Adrenal gland (tissue), 19 donors: ENCODE measurements around the gene JADE3. TPM values are rescaled to one million over a fixed set of nuclear protein-coding genes. Genes with fewer than 3 reads are reported as not detected.

Experiments
- DNase-seq, 7 donors: peaks; one replicate each; pipeline ENCODE4 v3.0.0-alpha.2; 2019 to 2020
- H3K27ac ChIP-seq, 5 donors: fragments of 200-600 bp; sonication (generic) in 4 of 5; 1 replicate in 3 of 5; 2 replicates in 2 of 5; pipeline versions ENCODE4 v1.5.1 to v1.8.0; 2016 to 2020; ENCODE audit warnings: mild to moderate bottlenecking in 1 of 5
- H3K27me3 ChIP-seq: fragments of 200-600 bp; 2 replicates; pipeline ENCODE4 v1.8.0; 2021
- H3K36me3 ChIP-seq, 2 donors: fragments of 200-600 bp; replicated peaks in 1 of 2; 1 replicate in 1 of 2; 2 replicates in 1 of 2; pipeline versions ENCODE4 v1.5.1 to v1.8.0; 2018 to 2022
- H3K4me1 ChIP-seq, 2 donors: fragments of 200-600 bp; replicated peaks in 1 of 2; 1 replicate in 1 of 2; 2 replicates in 1 of 2; pipeline versions ENCODE4 v1.5.1 to v1.8.0; 2018 to 2021
- H3K4me3 ChIP-seq, 4 donors: fragments of 200-600 bp; sonication (generic) in 3 of 4; one replicate each; pipeline ENCODE4 v1.5.1; 2016 to 2018
- H3K9me3 ChIP-seq, 3 donors: fragments of 200-600 bp; sonication (generic) in 1 of 3; replicated peaks in 1 of 3; 1 replicate in 2 of 3; 2 replicates in 1 of 3; pipeline versions ENCODE4 v1.5.1 to v1.8.0; 2016 to 2021
- POLR2A ChIP-seq, 2 donors: fragments of 450-650 bp; IDR thresholded peaks; one replicate each; pipeline ENCODE4 v1.6.1; 2017; ENCODE audit warnings: antibody characterized with exemption in 2 of 2, mild to moderate bottlenecking in 2 of 2, moderate library complexity in 1 of 2
- WGBS, 4 donors: extraction: QIAGEN DNeasy Blood & Tissue Kit in 2 of 4; methylation state at CpG; one replicate each; pipeline versions ENCODE4 v1.1.5 to v1.1.7; 2013 to 2017; 5-methylcytosine and 5-hydroxymethylcytosine counted together
- intact Hi-C, 2 donors: fragments of 100-400 bp; cut with DNase I; formaldehyde crosslinking; loops; one replicate each; pipeline versions ENCODE4 v1.14.1 to v1.15.0; 2022 to 2023
- long read RNA-seq, 10 donors: library from polyadenylated mRNA in 3 of 10; unstranded in 2 of 10; stranded (forward) in 1 of 10; transcript quantifications; one replicate each; pipeline ENCODE4 v2.0.0 and lab custom pipeline, GENCODE V29; 2021 to 2026
- polyA plus RNA-seq, 3 donors: library from polyadenylated mRNA; stranded (reverse); fragments of 200-250 nt in 2 of 3; fragments of 350-450 nt in 1 of 3; fragmentation: Illumina TruSeq in 1 of 3; extraction: RNeasy Lipid Tissue Mini Kit (QIAGEN cat#74804) in 1 of 3; gene quantifications; one replicate each; pipeline ENCODE4 v1.2.3, GENCODE V29; 2013 to 2014
- total RNA-seq, 9 donors: library from RNA; depleted of rRNA in 4 of 9; stranded (reverse); fragments of >200 nt in 4 of 9; fragments of 120-200 nt in 1 of 9; fragmentation: NEBNext Ultra II Directional in 1 of 9; extraction: Animal tissue kit (Norgen Biotek cat#: 25700) in 1 of 9; gene quantifications; one replicate each; pipeline versions ENCODE4 v1.1.0 to v1.2.4, GENCODE V29; 2013 to 2023
- TF ChIP-seq, protein P1 (sequence below), 6 experiments: fragments of 450-650 bp in 4 of 6; fragments of 200-600 bp in 2 of 6; sonication (generic) in 1 of 6; IDR thresholded peaks; 1 replicate in 5 of 6; 2 replicates in 1 of 6; pipeline versions ENCODE4 v1.5.1 to v1.8.0; 2016 to 2021; ENCODE audit warnings: antibody characterized with exemption in 6 of 6, mild to moderate bottlenecking in 2 of 6, moderate library complexity in 1 of 6
- donor health status: healthy with polysubstance abuse.
- donor health status: Bipolar disorder and iron deficiency.
- donor health status: DM: yes; HTN: yes; CAD: no.
- donor health status: DM: no; HTN: no; CAD: no.
- donor health status: DM: no; HTN: no; CAD: no.
- donor health status: DM: yes; HTN: yes; CAD: no.

JADE3 gene
- total RNA-seq (10 to 100 TPM; 15.7 to 39.5 (median 19.2) TPM), polyA plus RNA-seq (10 to 100 TPM in 1 of 3 donors, 1 to 10 TPM in 2; 2.8 to 26.9 (median 5.9) TPM)
- long read RNA-seq, donor 1, full-length matches to known transcripts, result 2 of 2 reads
- long read RNA-seq, donor 1, partial matches to known transcripts, result 0 of 2 reads
- long read RNA-seq, donor 1, other reads (novel, unspliced or antisense), result 0 of 2 reads
- long read RNA-seq, donor 2, full-length matches to known transcripts, result 5 of 5 reads
- long read RNA-seq, donor 2, partial matches to known transcripts, result 0 of 5 reads
- long read RNA-seq, donor 2, other reads (novel, unspliced or antisense), result 0 of 5 reads
- long read RNA-seq, donor 3, result 0 reads
- long read RNA-seq, donor 4, partial matches to known transcripts, result 0 of 3 reads
- long read RNA-seq, donor 4, other reads (novel, unspliced or antisense), result 3 of 3 reads
- long read RNA-seq, donor 5, full-length matches to known transcripts, result 7 of 9 reads
- long read RNA-seq, donor 5, partial matches to known transcripts, result 0 of 9 reads
- long read RNA-seq, donor 5, other reads (novel, unspliced or antisense), result 2 of 9 reads
- long read RNA-seq, donor 6, full-length matches to known transcripts, result 1 of 2 reads
- long read RNA-seq, donor 6, partial matches to known transcripts, result 0 of 2 reads
- long read RNA-seq, donor 6, other reads (novel, unspliced or antisense), result 1 of 2 reads
- long read RNA-seq, donor 7, result 0 reads
- long read RNA-seq, donor 8, full-length matches to known transcripts, result 3 of 3 reads
- long read RNA-seq, donor 8, partial matches to known transcripts, result 0 of 3 reads
- long read RNA-seq, donor 8, other reads (novel, unspliced or antisense), result 0 of 3 reads
- long read RNA-seq, donor 9, result 0 reads
- long read RNA-seq, donor 10, full-length matches to known transcripts, result 1 of 1 reads
- long read RNA-seq, donor 10, partial matches to known transcripts, result 0 of 1 reads
- long read RNA-seq, donor 10, other reads (novel, unspliced or antisense), result 0 of 1 reads

DNA sequence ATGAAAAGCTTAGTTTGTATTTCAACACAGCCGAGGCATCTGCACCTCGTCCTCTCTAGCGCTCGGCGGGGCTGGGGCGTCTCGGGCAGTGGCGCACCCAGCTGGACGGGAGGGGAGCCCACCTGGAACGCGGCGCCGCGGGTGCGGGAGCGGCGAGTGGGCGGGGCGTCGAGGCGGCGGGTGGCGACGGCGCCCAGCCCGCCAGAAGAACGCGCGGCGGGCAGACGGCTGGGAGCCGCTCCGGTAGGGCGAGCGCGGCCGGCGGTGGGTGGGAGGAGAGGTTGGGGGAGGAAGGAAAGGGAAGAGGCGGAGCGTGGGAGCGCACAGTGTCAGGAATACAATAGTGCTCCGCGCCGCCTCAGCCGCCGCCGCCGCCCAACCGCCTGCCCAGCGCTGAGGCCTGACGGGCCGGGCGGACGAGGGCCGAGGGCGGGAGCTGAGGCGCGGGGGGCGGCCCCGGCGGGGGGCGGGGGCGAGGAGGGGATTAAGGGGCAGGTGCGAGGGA, at the start of gene JADE3:
Gene JADE3 (plus strand): TSS at position 324 of the 505 bp plus-strand sequence. CDS start 72,474 bp downstream, outside the sequence.
- no peaks in the 10 kb centered on the region for H3K4me1 ChIP-seq
- no peaks in the 10 kb centered on the region for H3K27me3 ChIP-seq
- H3K36me3 ChIP-seq, result no peaks in the 10 kb centered on the region
- no peaks in the 10 kb centered on the region for H3K9me3 ChIP-seq
- intact Hi-C loops, result loop anchor here (10.0 kb wide), 2 partner anchors 73 to 113 kb away; no protein-coding TSS in a partner anchor
- WGBS, 4 donors, result 0 to 61% (median 19%) methylated on average over 4 to 57 of the region's 64 CpGs
- peak in 1 of 2 donors; percentile 71 for TF ChIP-seq POLR2A (IDR thresholded peaks at IDR 0.05)
- TF ChIP-seq, protein P1, sequence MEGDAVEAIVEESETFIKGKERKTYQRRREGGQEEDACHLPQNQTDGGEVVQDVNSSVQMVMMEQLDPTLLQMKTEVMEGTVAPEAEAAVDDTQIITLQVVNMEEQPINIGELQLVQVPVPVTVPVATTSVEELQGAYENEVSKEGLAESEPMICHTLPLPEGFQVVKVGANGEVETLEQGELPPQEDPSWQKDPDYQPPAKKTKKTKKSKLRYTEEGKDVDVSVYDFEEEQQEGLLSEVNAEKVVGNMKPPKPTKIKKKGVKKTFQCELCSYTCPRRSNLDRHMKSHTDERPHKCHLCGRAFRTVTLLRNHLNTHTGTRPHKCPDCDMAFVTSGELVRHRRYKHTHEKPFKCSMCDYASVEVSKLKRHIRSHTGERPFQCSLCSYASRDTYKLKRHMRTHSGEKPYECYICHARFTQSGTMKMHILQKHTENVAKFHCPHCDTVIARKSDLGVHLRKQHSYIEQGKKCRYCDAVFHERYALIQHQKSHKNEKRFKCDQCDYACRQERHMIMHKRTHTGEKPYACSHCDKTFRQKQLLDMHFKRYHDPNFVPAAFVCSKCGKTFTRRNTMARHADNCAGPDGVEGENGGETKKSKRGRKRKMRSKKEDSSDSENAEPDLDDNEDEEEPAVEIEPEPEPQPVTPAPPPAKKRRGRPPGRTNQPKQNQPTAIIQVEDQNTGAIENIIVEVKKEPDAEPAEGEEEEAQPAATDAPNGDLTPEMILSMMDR (IDR thresholded peaks at IDR 0.05), result no peak
- peak; percentile 76 to 86 (median 78) for DNase-seq
- peak within 1 kb of the TSS in 3 of 5 donors; percentile 67 to 85 (median 73) for H3K27ac ChIP-seq
- peak within 1 kb of the TSS; percentile 32 to 66 (median 47) for H3K4me3 ChIP-seq

DNA sequence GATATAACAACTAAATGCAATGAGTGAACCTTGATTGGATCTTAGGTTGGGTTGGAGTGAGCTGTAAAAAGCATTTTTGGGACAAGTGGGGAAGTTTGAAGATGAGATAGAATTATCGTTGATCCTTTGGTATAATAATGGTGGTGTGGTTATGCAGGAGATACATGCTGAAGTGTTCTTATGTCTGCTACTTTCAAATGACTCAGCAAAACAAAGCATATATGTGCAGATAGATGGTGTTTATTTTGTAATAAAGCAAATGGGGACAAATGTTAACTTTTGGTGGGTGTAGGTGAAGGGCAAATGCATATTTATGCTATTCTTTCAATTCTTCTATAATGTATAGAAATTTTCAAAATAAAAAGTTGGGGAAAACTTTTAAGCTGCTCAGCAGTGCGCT, 49.1 kb upstream of the JADE3 start:
- Histone ChIP-seq H3K36me3 (no peaks in the 10 kb centered on the region), H3K27me3 (no peaks in the 10 kb centered on the region), H3K27ac (no peak overlapping the region), H3K4me1 (no peaks in the 10 kb centered on the region), H3K9me3 (no peaks in the 10 kb centered on the region), H3K4me3 (no peak overlapping the region)
- intact Hi-C loops, result no loop called here
- TF ChIP-seq POLR2A (IDR thresholded peaks at IDR 0.05), result no peak
- TF ChIP-seq, protein P1 (IDR thresholded peaks at IDR 0.05), result no peak
- no peak for DNase-seq
- 71 to 100% (median 91%) methylated on average over 2 of the region's 2 CpGs for WGBS, 4 donors

DNA sequence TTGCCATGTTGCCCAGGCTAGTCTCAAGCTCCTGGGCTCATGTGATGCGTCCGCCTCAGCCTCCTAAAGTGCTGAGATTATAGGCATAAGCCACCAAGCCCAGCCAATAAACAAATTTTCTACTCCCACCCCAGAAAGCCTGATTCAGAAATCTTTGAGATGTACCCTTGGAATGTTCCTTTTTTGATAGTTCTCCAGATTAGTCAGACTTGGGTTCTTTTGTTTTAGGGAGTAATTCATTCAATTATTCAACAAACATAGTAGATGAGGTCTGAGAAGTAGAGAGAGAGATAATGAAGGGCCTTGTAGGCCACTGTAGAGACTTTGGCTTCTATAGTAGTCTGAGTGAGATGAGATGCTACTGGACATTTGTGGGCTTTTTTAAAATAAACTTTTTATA, 47.6 kb upstream of the JADE3 start:
- H3K27me3 ChIP-seq, result no peaks in the 10 kb centered on the region
- H3K4me3 ChIP-seq, result no peak overlapping the region
- 79 to 100% (median 92%) methylated on average over 2 of the region's 2 CpGs for WGBS, 4 donors
- no peaks in the 10 kb centered on the region for H3K36me3 ChIP-seq
- intact Hi-C loops, result no loop called here
- TF ChIP-seq, protein P1 (IDR thresholded peaks at IDR 0.05), result no peak
- TF ChIP-seq POLR2A (IDR thresholded peaks at IDR 0.05), result no peak
- peak overlapping the region in 1 of 5 donors; percentile 25 for H3K27ac ChIP-seq
- no peak for DNase-seq
- H3K4me1 ChIP-seq, result no peaks in the 10 kb centered on the region
- H3K9me3 ChIP-seq, result no peaks in the 10 kb centered on the region

DNA sequence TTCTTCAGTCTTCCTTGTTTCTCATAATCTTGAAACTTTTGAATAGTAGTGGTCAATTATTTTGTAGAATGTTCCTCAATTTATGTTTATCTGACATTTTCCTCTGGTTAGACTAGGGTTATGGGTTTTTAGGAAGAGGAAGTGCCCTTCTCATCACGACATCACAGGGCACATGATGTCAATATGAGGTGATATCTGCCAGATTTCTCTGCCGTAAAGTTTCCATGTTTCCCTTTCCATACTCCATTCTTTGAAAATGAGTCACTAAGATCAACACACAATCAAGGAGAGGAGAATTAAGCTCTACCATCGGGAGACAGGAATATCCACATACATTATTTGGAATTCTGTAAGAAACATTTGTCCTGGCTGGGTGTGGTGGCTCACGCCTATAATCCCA, 46.9 kb upstream of the JADE3 start:
- TF ChIP-seq, protein P1 (IDR thresholded peaks at IDR 0.05), result no peak
- TF ChIP-seq POLR2A (IDR thresholded peaks at IDR 0.05), result no peak
- no peak for DNase-seq
- Histone ChIP-seq H3K4me3 (no peak overlapping the region), H3K36me3 (no peaks in the 10 kb centered on the region), H3K27ac (peak overlapping the region in 2 of 5 donors; percentile 25 to 36), H3K27me3 (no peaks in the 10 kb centered on the region), H3K4me1 (no peaks in the 10 kb centered on the region), H3K9me3 (no peaks in the 10 kb centered on the region)
- WGBS, 4 donors, result 31 to 72% (median 58%) methylated on average over 2 to 4 of the region's 4 CpGs
- intact Hi-C loops, result no loop called here
